Neural progenitor cell (in vitro differentiated cells): Measurements from ENCODE around the gene ZNF200. TPM values are rescaled to one million over a fixed set of nuclear protein-coding genes. Genes with fewer than 3 reads are reported as not detected.

Source experiments
- DNase-seq: peaks from one replicate; pipeline ENCODE4 v3.0.0-alpha.2; 2016; ENCODE audit warnings: low spot score
- H2AFZ ChIP-seq: fragments of 200-600 bp; sonication (generic); replicated peaks from 2 replicates; pipeline ENCODE4 v1.6.1; 2016; ENCODE audit warnings: antibody characterized with exemption
- H3F3A ChIP-seq: fragments of 200-600 bp; sonication (generic); 2 replicates; pipeline ENCODE4 v1.6.1; 2016; ENCODE audit warnings: antibody characterized with exemption, low read depth
- H3K27ac ChIP-seq: fragments of 200-600 bp; sonication (generic); 2 replicates; pipeline ENCODE4 v1.5.1; 2016; ENCODE audit warnings: mild to moderate bottlenecking
- H3K27me3 ChIP-seq: fragments of 200-600 bp; sonication (generic); 2 replicates; pipeline ENCODE4 v1.6.1; 2016; ENCODE audit warnings: mild to moderate bottlenecking, moderate library complexity
- H3K36me3 ChIP-seq: fragments of 200-600 bp; sonication (generic); 2 replicates; pipeline ENCODE4 v1.5.1; 2016
- H3K4me1 ChIP-seq: fragments of 200-600 bp; sonication (generic); 2 replicates; pipeline ENCODE4 v1.6.1; 2016; ENCODE audit warnings: mixed run types
- H3K4me2 ChIP-seq: fragments of 200-600 bp; sonication (generic); 2 replicates; pipeline ENCODE4 v1.6.1; 2016
- H3K4me3 ChIP-seq: fragments of 200-600 bp; sonication (generic); 2 replicates; pipeline ENCODE4 v1.5.1; 2016
- H3K79me2 ChIP-seq: fragments of 200-600 bp; sonication (generic); 2 replicates; pipeline ENCODE4 v1.6.1; 2016; ENCODE audit warnings: low read depth
- H3K9ac ChIP-seq: fragments of 200-600 bp; sonication (generic); 2 replicates; pipeline ENCODE4 v1.6.1; 2016
- H3K9me3 ChIP-seq: fragments of 200-600 bp; sonication (generic); 2 replicates; pipeline ENCODE4 v1.5.1; 2016; ENCODE audit warnings: low read depth
- H4K20me1 ChIP-seq: fragments of 200-600 bp; sonication (generic); 2 replicates; pipeline ENCODE4 v1.6.1; 2016; ENCODE audit warnings: low read depth
- H3K27ac Mint-ChIP-seq: 3 replicates; pipeline ENCODE4 v1.8.0; 2021; ENCODE audit warnings: mixed read lengths
- H3K27me3 Mint-ChIP-seq: 2 replicates; pipeline ENCODE4 v1.8.0; 2022; ENCODE audit warnings: low read depth, mild to moderate bottlenecking, inconsistent platforms, moderate library complexity, mixed read lengths; ENCODE audit not compliant: insufficient read depth
- H3K36me3 Mint-ChIP-seq: 3 replicates; pipeline ENCODE4 v1.8.0; 2021; ENCODE audit warnings: mixed read lengths
- H3K4me1 Mint-ChIP-seq: 3 replicates; pipeline ENCODE4 v1.8.0; 2021; ENCODE audit warnings: mixed read lengths
- H3K4me3 Mint-ChIP-seq: 3 replicates; pipeline ENCODE4 v1.8.0; 2021; ENCODE audit warnings: mild to moderate bottlenecking, moderate library complexity, mixed read lengths
- H3K9me3 Mint-ChIP-seq: 3 replicates; pipeline ENCODE4 v1.8.0; 2020; ENCODE audit warnings: mixed read lengths
- EZH2 ChIP-seq: fragments of 200-600 bp; sonication (generic); IDR thresholded peaks from 2 replicates; pipeline ENCODE4 v1.6.1; 2017; ENCODE audit warnings: antibody characterized with exemption, mild to moderate bottlenecking, moderate library complexity
- EZH2phosphoT487 ChIP-seq: fragments of 200-600 bp; sonication (generic); IDR thresholded peaks from 2 replicates; pipeline ENCODE4 v1.6.1; 2017; ENCODE audit warnings: antibody characterized with exemption
- total RNA-seq: library from RNA; depleted of rRNA; stranded (reverse); fragments of >200 nt; gene quantifications from 2 replicates; pipeline ENCODE4 v1.2.3, GENCODE V29; 2015; ENCODE audit warnings: low replicate concordance
- TF ChIP-seq, protein P1 (sequence below): fragments of 200-600 bp; sonication (generic); IDR thresholded peaks from 2 replicates; pipeline ENCODE4 v1.5.1; 2017; ENCODE audit warnings: antibody characterized with exemption, mild to moderate bottlenecking

Gene ZNF200
- total RNA-seq, 1 donor from 2014 or later: 10.1 TPM

GRCh38 chr16:3268294-3268693, 33.3 kb upstream of the ZNF200 start:
- Mint-ChIP-seq H3K27me3 (peaks cover 4% of the 10 kb centered on the region), H3K4me3 (no peak overlapping the region), H3K4me1 (peaks cover 7% of the 10 kb centered on the region), H3K36me3 (no peaks in the 10 kb centered on the region), H3K9me3 (peaks cover 2% of the 10 kb centered on the region), H3K27ac (no peak overlapping the region)
- Histone ChIP-seq H3K4me2 (no peak overlapping the region), H2AFZ (no peak overlapping the region), H3K36me3 (no peaks in the 10 kb centered on the region), H3K9me3 (no peaks in the 10 kb centered on the region), H3K79me2 (no peaks in the 10 kb centered on the region), H3F3A (peaks cover 14% of the 10 kb centered on the region), H3K27me3 (peaks cover 5% of the 10 kb centered on the region), H3K9ac (no peak overlapping the region), H3K4me1 (no peaks in the 10 kb centered on the region), H4K20me1 (no peaks in the 10 kb centered on the region), H3K27ac (no peak overlapping the region), H3K4me3 (no peak overlapping the region)
- TF ChIP-seq, protein P1, sequence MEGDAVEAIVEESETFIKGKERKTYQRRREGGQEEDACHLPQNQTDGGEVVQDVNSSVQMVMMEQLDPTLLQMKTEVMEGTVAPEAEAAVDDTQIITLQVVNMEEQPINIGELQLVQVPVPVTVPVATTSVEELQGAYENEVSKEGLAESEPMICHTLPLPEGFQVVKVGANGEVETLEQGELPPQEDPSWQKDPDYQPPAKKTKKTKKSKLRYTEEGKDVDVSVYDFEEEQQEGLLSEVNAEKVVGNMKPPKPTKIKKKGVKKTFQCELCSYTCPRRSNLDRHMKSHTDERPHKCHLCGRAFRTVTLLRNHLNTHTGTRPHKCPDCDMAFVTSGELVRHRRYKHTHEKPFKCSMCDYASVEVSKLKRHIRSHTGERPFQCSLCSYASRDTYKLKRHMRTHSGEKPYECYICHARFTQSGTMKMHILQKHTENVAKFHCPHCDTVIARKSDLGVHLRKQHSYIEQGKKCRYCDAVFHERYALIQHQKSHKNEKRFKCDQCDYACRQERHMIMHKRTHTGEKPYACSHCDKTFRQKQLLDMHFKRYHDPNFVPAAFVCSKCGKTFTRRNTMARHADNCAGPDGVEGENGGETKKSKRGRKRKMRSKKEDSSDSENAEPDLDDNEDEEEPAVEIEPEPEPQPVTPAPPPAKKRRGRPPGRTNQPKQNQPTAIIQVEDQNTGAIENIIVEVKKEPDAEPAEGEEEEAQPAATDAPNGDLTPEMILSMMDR: no peak
- TF ChIP-seq EZH2: no peak
- TF ChIP-seq EZH2phosphoT487: no peak
- no peak for DNase-seq

- Histone ChIP-seq H3K9me3 (no peaks in the 10 kb centered on the region), H3K27ac (no peak overlapping the region), H3K4me3 (no peak overlapping the region), H3K27me3 (peaks cover 17% of the 10 kb centered on the region), H2AFZ (no peak overlapping the region), H4K20me1 (no peaks in the 10 kb centered on the region), H3K36me3 (no peaks in the 10 kb centered on the region), H3F3A (peaks cover 14% of the 10 kb centered on the region), H3K9ac (no peak overlapping the region), H3K4me2 (no peak overlapping the region), H3K79me2 (no peaks in the 10 kb centered on the region), H3K4me1 (no peaks in the 10 kb centered on the region)
- Mint-ChIP-seq H3K9me3 (peaks cover 2% of the 10 kb centered on the region), H3K36me3 (no peaks in the 10 kb centered on the region), H3K4me1 (peaks cover 7% of the 10 kb centered on the region), H3K4me3 (no peak overlapping the region), H3K27ac (no peak overlapping the region), H3K27me3 (peaks cover 4% of the 10 kb centered on the region)
- TF ChIP-seq EZH2phosphoT487: no peak
- TF ChIP-seq, protein P1: peak; percentile 55
- DNase-seq: peak; percentile 18
These were observed 32.0 kb upstream of the ZNF200 start for GRCh38 chr16:3266873-3267537.

- H3K27me3 Mint-ChIP-seq: peaks cover 6% of the 10 kb centered on the region
These were observed 29.4 kb upstream of the ZNF200 start for GRCh38 chr16:3264137-3265036.

More at GRCh38 chr16:3264137-3265036, 29.4 kb upstream of the ZNF200 start:
- no peaks in the 10 kb centered on the region for H3K9me3 ChIP-seq
- H3K36me3 ChIP-seq: no peaks in the 10 kb centered on the region
- no peaks in the 10 kb centered on the region for H3K9me3 Mint-ChIP-seq
- peak overlapping the region; percentile 88 for H2AFZ ChIP-seq
- H3F3A ChIP-seq: peaks cover 14% of the 10 kb centered on the region
- no peak overlapping the region for H3K27ac ChIP-seq
- H3K27ac Mint-ChIP-seq: no peak overlapping the region
- TF ChIP-seq EZH2: no peak
- TF ChIP-seq, protein P1: peak; percentile 38
- TF ChIP-seq EZH2phosphoT487: peak; percentile 24
- H3K79me2 ChIP-seq: no peaks in the 10 kb centered on the region
- peak overlapping the region; percentile 85 for H3K4me3 Mint-ChIP-seq
- H3K36me3 Mint-ChIP-seq: no peaks in the 10 kb centered on the region
- peaks cover 20% of the 10 kb centered on the region for H3K27me3 ChIP-seq
- peak overlapping the region; percentile 61 for H3K4me3 ChIP-seq
- H4K20me1 ChIP-seq: no peaks in the 10 kb centered on the region
- DNase-seq: peak; percentile 98
- no peaks in the 10 kb centered on the region for H3K4me1 ChIP-seq
- H3K4me2 ChIP-seq: peak overlapping the region; percentile 73
- H3K9ac ChIP-seq: no peak overlapping the region
- H3K4me1 Mint-ChIP-seq: peaks cover 7% of the 10 kb centered on the region
